Stimulated activated CD4-positive, alpha-beta T cell treated with anti-CD3 and anti-CD28 coated beads, Interleukin-2, amount 100 ng/mL, for 24 hours (primary cell): Measurements from ENCODE around the gene PTPRN2.

Source experiments
- DNase-seq, 2 donors: peaks; one replicate each; pipeline ENCODE4 v3.0.0-alpha.2; 2020

Gene PTPRN2

DNA sequence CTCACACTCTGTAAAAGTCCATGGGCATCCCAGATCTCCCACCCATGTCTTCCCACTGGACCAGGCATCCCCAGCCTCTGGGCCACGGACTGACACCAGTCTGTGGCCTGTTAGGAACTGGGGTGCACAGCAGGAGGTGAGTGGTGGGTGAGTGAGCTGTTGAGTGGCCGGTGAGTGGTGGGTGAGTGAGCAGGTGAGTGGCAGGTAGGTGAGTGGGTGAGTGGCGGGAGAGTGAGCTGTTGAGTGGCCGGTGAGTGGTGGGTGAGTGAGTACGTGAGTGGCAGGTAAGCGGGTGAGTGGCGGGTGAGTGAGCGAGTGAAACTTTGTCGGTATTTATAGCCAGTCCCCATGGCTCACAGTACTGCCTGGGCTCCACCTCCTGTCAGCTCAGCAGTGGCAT lies 779.6 kb downstream of the PTPRN2 start:
- no peak for DNase-seq

DNA sequence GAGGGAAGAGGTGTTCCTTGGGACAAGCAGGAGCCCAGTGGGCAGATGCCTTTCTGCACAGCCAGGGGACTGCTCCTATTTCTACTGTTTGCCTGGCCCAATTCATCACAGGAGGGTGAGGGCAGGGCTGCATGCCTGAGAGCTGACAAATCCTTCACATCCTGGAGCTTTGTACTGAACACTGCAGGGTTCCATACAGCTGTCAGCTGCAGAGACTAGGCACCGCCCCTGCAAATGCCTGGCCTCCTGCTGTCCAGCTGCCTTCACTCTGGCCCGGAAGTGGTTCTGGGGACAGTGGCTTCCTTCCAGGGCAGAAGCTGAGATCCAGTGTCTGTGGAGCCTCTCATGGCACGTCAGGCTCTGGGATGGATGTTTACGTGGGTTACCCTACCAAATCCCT lies 780.1 kb downstream of the PTPRN2 start:
- DNase-seq = no peak

DNA sequence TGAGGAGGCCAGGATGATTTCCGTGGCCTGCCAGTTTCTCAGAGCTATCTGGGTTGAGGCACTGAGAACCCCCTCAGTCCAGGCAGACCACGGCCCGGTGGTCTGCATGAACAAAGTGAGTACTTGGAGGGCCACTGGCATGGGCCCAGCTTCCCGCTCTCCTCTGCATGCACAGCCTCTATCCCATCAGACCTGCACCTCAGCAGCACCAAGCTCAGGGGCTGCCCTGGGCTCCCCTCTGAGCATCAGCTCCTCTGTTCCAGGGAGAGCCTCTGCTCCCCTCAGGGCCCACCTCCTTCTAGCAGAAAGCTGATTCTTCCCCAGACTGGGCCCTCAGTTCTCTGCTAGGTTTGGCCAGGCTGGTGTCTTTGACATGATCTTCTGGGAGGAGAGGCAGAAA lies 780.9 kb downstream of the PTPRN2 start:
- DNase-seq = no peak

DNA sequence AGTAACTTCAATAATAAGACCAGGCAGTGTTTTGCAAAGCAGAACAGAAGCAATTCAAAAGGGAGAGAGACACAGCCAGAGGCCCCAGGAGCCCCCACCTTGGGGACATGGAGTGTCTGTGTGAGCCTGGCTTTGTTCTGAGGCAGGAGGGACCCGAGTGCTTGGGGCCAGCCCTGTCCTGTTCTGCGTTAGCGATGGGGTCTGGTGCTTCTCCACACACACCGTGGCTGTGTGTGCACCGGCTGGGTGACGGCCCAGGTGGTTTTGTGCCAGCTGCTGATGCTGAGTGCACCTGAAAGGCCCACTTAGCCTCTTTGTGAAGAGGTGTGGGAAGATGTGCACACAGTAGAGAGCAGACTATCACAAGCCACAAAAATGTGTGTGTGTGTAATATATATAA lies 781.9 kb downstream of the PTPRN2 start:
- DNase-seq = no peak

DNA sequence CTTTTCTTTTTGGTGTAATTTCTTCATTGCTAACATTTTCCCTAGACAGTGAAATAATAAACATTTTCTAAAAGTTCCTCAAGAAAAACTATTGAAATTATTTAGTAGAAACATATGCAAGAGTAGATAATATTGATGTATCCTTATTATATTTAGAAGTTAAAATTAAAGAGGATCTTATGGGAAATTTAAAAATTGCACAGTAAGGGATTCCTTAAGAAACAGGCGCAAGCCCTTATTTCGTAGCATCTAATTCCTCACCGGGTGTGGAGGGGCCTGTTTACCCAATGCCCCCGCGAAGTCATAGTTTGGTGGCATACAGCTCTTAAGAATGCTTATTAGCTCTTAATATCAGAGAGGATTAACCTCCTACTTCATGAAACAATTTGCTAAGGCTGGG lies 783.7 kb downstream of the PTPRN2 start:
- no peak for DNase-seq

DNA sequence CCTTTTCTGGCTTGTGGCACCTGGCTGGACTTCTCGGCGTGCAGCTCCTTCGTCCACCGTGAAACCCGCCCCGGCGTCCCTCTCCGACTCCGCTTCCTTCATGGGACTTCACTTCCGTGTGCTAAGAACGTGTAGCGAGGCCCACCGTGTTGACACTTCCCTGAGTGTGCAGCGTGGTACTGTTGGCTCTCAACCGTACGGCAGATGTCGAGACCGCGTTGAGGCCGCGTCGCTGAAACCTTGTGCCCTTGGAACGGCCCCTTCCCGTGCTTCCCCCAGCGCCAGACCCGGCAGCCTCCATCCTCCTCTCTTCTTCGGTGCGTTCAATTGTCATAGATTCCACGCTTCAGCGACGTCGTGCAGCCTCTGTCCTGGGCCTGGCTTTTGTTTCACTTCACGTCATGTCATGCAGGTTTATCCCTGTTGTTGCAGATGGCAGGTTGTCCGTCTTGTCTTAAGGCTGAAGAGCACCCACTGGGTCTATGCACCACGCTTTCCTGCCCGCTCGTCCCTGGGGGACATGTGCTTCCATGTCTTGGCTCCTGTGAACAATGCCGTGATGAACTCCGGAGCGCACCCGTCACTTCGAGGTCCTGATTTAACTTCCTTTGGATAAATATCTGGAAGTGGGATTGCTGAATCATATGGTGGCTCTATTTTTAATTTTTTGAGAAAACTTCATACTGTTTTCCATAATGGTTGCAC lies 785.5 kb downstream of the PTPRN2 start:
- DNase-seq = no peak

DNA sequence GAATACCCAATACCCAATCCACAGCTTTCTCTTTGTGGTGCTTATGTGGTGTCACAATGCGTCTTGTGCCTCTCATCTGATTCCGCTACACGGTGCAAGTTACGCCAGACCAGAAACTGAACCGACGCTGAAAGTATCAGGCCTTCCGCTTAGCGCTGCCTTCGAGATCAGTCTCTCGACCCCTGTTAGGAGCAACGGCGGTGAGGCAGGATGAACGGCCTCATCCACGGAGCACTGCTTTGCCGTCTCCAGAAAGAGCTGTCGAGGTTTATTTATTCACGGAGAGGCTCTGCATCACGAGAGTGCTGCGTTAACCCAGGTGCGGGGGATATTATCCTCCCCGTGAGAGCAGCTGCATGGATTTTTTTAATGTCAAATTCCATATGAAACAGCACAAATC lies 786.5 kb downstream of the PTPRN2 start:
- DNase-seq = no peak

DNA sequence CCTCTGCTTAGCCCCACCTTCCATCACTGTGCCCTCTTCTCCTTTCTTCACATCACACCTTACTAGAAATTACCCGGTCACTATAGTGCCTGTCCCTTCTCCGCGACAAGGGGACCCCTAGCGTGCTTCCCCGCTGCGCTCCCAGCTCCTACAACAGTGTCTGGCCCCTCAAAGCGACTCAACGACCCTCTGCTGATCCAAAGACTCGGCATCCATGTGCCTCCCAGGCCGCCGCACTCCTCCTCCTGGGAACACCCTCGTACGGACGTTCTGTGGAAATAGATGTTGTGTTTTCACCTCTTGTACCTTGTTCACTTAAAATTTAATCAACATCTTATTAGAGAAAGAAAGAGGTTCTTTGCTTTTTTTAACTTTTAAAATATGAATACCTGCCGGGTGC lies 787.3 kb downstream of the PTPRN2 start:
- DNase-seq = no peak

DNA sequence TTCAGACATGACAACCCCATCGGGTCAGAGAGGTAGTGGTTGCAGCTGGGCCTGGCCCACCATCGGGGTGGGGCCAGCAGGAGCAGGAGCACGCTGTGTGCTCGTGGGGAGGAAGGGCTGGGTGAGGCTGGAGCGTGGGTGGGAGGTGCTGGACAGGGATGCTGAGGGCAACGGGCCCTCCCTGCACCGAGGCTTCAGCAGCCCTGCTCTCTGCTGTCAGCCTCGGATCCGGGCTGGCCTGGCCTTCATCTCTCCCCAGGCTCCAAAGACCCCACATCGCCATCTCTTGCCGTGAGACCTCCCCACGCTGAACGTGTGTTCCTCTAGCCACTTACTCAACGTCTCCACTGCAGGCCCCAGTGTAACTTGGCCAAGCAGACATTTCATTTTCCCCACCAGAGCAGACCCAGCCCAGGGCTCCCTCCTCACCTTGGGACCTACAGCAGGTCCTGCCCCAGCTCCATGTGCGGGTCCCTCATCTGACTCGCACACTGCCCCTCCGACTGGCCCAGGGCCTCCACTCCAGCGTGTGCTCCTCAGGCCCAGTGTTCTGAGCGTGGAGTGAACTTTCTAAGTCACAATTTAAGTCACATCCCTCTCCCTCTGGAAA lies 788.4 kb downstream of the PTPRN2 start:
- DNase-seq = no peak

DNA sequence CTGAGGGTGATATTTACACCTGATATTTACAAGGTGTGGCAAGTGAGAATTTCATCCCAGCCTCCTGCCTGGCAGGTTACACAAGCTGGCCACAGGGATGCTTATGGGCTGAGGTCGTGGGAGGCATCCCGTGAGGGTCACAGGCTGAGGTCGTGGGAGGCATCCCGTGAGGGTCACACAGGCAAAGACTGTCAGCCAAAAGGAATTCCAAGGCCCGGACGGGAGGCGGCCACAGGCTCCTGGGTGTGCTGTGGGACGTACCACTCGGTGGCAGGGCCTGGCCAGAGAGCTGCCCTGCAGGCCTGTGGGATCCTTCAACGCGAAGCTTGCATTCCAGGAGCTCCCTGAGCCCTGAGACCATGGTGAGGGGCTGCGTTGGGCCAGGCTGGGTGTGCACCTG lies 790.3 kb downstream of the PTPRN2 start:
- DNase-seq = no peak

DNA sequence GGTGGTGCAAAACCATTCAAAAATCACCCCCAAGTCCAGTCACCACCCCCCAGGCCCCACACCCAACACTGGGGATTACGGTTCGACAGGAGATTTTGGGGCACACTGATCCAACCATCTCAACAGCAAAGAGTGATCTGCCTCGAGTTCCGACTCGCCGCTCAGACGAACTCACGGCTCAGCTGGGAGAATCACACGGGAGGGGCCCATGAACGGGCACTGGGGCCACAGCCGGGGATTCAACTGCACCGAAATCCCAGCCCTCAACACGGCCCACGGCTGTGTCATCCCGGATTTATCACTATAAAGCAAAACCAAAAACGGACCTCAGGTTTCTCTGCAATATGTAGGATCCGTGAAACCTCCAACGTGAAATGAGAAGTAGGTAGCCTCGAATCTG lies 790.8 kb downstream of the PTPRN2 start:
- no peak for DNase-seq

DNA sequence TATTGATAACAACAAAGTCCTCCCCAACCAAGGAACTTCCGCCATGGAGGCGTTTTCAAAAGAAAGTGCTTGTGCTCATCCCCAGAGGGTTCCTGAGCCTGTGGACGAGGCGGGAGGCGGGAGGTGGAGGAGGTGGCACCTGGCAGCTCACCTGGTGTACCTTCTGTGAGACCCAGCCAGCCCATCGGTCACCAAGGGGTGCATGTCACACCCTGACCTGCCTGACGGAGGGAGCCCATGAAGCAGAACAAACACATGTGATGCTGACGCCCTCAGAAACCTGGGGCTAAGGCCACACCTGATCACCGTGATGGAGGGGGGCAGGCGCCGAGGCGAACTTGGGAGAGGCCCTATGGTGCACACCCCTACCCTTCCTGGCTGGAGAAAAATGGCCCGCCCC lies 792.0 kb downstream of the PTPRN2 start:
- no peak for DNase-seq

DNA sequence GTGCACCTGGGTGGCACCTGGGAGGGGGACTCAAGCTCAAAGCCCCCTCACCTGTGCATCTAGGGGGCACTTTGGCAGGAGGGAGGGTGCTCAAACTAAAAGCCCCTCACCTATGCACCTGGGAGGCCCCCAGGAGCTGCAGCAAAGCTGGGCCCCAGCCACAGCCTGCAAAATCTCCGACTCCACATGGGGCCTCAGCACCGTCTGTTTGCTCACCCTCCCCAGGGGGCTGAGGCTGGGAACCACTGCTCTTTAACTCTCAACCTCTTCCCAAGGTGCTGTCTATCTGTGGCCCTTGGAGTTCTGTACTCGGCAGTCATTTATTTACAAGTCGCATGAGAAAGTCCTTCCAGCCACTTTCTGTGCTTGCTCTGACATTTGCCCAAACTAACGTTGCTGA lies 792.4 kb downstream of the PTPRN2 start:
- no peak for DNase-seq

DNA sequence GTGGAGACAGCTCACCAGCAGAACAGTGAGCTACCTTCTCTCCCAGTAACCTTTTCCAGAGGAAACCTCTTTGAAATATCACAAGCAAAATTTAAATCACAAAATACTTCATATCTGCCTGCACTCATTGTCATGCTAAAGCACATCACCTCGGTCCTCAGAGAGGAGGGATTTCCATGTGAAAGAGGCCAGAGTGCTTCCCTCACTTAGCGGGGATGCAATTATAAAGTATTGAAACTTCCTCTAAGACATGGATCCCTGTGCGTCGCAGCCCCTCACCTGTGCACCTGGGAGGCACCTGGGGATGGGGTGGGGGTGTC lies 792.9 kb downstream of the PTPRN2 start:
- DNase-seq = no peak

DNA sequence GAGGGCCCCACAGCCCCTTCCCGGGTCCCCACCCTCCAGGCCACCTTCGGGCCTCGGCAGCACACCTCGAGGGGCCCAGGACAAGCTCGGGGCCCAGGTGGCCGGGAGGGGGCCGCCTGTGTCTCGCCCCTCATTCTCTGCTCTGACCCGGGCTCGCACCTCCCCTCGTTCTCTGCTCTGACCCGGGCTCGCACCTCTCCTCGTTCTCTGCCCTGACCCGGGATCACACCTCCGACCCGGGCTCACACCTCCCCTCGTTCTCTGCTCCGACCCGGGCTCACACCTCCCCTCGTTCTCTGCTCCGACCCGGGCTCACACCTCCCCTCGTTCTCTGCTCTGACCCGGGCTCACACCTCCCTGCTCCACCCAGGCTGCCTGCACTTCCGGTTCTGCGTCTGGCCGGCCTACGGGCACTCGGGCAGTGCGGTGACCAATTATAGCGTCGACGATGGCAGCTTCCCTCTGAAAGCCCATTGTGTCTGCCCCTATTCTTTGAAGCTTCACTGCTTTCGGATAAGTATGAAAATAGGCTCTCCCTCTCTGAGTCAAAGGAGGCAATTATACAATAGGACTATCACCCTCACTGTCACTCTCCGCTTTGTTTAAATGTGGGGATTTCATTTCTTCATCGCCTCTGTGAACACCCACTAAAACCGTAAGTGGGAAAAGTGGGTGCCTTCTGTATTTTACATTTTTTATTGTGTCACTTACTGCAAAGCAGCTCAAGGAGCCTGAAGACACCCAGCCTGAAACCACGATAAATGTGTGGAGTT lies 793.5 kb downstream of the PTPRN2 start:
- DNase-seq = no peak

DNA sequence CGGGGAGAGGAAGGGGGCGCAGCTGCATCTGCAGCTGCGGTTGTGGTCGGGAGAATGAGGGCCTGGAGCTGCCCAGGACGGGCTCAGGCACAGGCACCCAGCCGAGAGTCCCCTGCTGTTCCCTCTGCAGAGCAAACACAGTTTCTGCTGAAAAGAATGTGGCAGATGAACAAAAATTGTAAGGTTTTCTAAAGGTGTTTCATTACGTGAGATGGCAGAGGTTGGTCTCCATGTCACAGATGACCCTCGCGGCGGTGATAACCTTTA lies 794.6 kb downstream of the PTPRN2 start:
- no peak for DNase-seq

DNA sequence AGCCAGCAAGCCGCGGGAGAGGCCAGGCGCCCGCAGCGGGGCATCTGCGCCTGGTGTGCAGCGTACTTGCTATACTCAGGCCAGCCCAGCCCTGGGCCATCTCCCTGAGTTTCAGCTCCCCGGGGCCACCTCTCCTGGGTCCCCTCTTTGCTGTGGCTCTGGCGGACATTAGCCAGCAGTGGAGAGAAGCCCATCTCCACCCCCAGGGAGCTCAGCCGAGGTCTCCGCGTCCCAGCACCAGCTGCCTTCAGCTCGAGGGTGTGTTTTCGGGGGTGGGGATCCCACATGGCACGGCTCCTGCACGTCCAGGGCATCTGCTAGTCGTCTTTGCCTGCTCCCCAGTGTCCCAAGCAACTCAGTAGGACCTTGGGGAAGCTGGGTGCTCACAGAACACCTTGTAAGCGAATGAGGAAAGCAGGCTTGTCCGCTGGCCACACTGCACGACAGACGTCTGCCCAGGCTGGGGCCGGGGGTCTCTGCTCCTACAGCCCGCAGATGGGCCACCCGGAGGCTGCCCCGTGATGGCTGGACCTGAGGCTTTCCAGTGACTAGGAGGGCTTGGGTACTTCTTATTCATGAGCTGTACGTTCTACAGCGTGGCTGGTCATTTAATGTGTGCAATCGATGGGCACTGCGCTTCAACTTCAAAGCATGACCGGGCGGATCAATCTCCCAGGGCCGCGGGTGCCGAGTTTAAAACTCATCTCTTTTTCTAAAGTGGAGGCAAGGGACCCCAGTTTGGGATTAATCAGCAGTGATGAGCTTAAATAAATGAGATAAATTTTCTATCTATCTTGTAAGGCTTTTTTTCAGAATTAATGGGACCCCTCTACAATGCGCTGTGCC lies 795.2 kb downstream of the PTPRN2 start:
- no peak for DNase-seq

DNA sequence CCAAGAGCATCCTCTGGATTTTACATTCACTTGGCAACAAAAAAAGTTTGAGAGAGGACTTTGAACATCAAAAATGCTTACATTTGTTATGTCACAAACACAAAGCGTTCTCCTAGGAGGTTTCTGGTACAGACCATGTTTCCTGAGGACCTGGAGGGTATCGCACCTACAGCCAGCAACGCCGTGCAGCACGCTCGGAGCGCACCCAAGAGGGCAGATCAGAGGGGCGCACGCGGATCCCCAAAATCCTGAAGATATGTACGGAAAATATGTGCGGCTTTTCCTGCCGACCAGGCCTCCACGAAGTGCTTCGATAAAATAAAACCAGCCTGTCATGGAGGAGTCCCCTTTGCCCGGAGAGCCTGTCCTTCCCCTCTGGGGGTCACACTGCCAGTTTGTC lies 796.0 kb downstream of the PTPRN2 start:
- DNase-seq = no peak

DNA sequence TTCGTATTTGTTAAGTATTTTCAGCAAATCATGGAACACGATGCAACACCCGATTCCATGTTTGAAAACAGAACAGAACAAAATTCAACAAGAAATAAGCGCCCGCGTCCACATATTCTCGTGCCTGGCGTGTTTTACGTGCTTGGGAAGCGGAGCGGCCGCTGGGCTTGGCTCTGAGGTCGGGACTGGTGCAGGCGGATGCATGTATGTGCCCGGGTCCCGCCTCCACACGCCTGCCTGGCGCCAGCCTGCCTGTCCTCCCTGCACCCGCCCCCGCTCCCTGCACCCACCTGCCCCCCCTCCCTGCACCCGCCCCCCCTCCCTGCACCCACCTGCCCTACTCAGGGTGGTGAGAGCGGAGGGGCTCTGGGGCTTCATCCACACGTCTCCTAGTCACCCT lies 796.4 kb downstream of the PTPRN2 start:
- no peak for DNase-seq

DNA sequence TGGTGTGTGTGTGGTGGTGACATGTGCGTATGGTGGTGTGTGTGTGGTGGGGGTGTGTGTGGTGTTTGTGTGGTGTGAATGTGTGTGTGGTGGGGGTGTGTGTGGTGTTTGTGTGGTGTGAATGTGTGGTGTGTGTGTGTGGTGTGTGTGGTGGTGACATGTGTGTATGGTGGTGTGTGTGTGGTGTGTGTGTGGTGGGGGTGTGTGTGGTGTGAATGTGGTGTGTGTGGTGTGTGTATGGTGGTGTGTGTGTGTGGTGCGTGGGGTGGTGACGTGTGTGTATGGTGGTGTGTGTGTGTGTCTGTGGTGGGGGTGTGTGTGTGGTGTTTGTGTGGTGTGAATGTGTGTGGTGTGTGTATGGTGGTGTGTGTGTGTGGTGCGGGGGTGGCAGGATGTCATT lies 797.7 kb downstream of the PTPRN2 start:
- DNase-seq = no peak

DNA sequence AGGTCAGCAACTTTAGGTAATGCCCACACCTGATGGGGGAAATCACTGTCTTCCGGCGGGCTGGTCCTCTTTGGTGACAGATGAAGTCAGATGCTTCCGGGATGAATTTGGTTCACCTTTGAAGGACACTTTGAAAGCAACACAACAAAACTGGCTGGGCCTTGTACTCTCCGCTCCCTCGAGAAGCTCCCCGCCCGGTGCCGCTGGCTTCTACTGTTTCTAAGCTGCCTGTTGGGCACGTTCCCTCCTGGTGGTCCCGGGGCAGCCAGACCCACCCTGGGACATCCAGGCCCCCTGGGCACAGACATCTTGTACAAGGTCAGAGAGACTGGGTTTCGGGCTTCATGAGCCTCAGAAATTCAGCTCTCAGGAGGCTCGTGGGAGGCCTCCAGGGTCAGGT lies 798.5 kb downstream of the PTPRN2 start:
- no peak for DNase-seq

DNA sequence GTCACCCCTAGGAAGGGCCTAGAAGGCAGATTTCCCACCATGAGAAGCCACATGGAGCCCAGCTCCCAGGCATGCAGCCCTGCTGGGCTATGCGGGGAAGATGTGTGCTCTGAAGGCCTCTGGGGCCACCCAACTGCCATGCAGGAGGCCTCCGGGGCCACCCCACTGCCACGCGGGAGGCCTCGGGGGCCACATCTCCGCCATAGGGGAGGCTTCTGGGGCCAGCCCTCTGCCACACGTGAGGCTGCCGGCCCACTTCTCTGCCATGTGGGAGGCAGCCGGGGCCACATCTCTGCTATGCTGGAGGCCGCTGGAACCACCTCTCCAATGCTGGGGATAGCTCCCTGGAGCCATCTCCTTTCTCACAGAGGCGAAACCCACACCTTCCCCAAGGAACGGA lies 799.0 kb downstream of the PTPRN2 start:
- DNase-seq = no peak

DNA sequence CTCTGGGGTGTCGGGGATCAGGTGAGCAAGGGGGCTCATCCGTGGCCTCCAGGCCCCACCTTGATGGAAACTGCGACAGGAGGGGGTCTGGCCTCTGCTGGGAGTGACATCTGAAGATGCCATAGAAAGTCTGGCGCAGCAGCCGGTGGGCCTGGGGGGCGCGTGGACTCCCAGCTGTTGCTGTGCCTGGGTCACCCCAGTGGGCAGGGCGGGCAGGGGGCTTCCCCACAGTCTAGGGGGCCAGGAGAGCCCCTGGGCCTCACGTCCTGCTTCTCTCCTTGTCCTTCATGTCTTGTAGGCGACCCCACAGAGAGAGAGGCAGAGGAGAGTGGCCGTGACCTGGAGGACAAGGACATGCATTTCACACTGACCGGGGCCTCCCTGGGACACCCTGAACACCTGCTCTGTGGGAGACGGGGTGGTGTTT lies 800.3 kb downstream of the PTPRN2 start:
- no peak for DNase-seq
